ENCODE measurements around the gene MAN2B2.

GRCh38 chr4:6549445-6549844 is 25.5 kb upstream of the MAN2B2 start:
- TF ChIP-seq, protein P1, sequence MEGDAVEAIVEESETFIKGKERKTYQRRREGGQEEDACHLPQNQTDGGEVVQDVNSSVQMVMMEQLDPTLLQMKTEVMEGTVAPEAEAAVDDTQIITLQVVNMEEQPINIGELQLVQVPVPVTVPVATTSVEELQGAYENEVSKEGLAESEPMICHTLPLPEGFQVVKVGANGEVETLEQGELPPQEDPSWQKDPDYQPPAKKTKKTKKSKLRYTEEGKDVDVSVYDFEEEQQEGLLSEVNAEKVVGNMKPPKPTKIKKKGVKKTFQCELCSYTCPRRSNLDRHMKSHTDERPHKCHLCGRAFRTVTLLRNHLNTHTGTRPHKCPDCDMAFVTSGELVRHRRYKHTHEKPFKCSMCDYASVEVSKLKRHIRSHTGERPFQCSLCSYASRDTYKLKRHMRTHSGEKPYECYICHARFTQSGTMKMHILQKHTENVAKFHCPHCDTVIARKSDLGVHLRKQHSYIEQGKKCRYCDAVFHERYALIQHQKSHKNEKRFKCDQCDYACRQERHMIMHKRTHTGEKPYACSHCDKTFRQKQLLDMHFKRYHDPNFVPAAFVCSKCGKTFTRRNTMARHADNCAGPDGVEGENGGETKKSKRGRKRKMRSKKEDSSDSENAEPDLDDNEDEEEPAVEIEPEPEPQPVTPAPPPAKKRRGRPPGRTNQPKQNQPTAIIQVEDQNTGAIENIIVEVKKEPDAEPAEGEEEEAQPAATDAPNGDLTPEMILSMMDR (conservative IDR thresholded peaks at IDR 0.05) = no peak
- TF ChIP-seq EZH2 (IDR thresholded peaks at IDR 0.05; ENCODE audit: low read depth) = no peak

Data from PC-9 (cell line).